WTC11 (cell line): ENCODE measurements around the gene NOX5. TPM values are rescaled to one million over a fixed set of nuclear protein-coding genes. Genes with fewer than 3 reads are reported as not detected.

Source experiments
- ATAC-seq: fragments of 200-7000 bp; cut with Tn5 transposase; 2 replicates; pipeline ENCODE4 v1.10.0; 2021; ENCODE audit warnings: mild to moderate bottlenecking, moderate library complexity
- CTCF ChIA-PET: fragments of 300-600 bp; sonication (Branson Sonifier 250); formaldehyde crosslinking; loops from one replicate; lab custom pipeline; 2021; ENCODE audit warnings: antibody characterized with exemption; lab: Charles Lee
- POLR2A ChIA-PET: fragments of 350-600 bp; sonication (Branson Sonifier 250); formaldehyde crosslinking; loops from one replicate; lab custom pipeline; 2021; ENCODE audit warnings: antibody characterized with exemption; lab: Charles Lee
- DNase-seq: peaks from one replicate; pipeline ENCODE4 v3.0.0; 2021; ENCODE audit warnings: low spot score
- H3K27ac Mint-ChIP-seq: 2 replicates; pipeline ENCODE4 v1.8.0; 2021; ENCODE audit warnings: mixed read lengths
- H3K27me3 Mint-ChIP-seq: 2 replicates; pipeline ENCODE4 v1.8.0; 2021; ENCODE audit warnings: low read depth, mild to moderate bottlenecking, moderate library complexity, mixed read lengths
- H3K36me3 Mint-ChIP-seq: 2 replicates; pipeline ENCODE4 v1.8.0; 2021; ENCODE audit warnings: mixed read lengths
- H3K4me1 Mint-ChIP-seq: 2 replicates; pipeline ENCODE4 v1.8.0; 2022; ENCODE audit warnings: mixed read lengths
- H3K4me3 Mint-ChIP-seq: 2 replicates; pipeline ENCODE4 v1.8.0; 2021; ENCODE audit warnings: mild to moderate bottlenecking, moderate library complexity, mixed read lengths
- H3K9me3 Mint-ChIP-seq: 2 replicates; pipeline ENCODE4 v1.8.0; 2021; ENCODE audit warnings: mixed read lengths
- ATF1 ChIP-seq: sonication (generic); formaldehyde crosslinking; IDR thresholded peaks from 2 replicates; pipeline ENCODE4 v1.8.1; 2023; ENCODE audit warnings: mild to moderate bottlenecking, moderate library complexity, missing genetic modification reagents
- GTF2I ChIP-seq: fragments of 250-450 bp; sonication (Bioruptor Pico); conservative IDR thresholded peaks from 2 replicates; pipeline ENCODE4 v1.4.0; 2021; ENCODE audit warnings: mild to moderate bottlenecking
- HMGXB4 ChIP-seq: sonication (generic); formaldehyde crosslinking; IDR thresholded peaks from 2 replicates; pipeline ENCODE4 v1.8.1; 2023; ENCODE audit warnings: mild to moderate bottlenecking, moderate library complexity, missing genetic modification reagents
- JAZF1 ChIP-seq: fragments of 250-450 bp; sonication (Bioruptor Pico); IDR thresholded peaks from 2 replicates; pipeline ENCODE4 v1.9.0; 2021; ENCODE audit warnings: moderate library complexity, mild to moderate bottlenecking, inconsistent platforms
- KAT7 ChIP-seq: sonication (generic); formaldehyde crosslinking; IDR thresholded peaks from 2 replicates; pipeline ENCODE4 v1.8.1; 2023; ENCODE audit warnings: missing genetic modification reagents, mild to moderate bottlenecking, borderline replicate concordance
- NFATC4 ChIP-seq: fragments of 250-450 bp; sonication (Bioruptor Pico); IDR thresholded peaks from 2 replicates; pipeline ENCODE4 v1.9.0; 2021; ENCODE audit warnings: mild to moderate bottlenecking
- PREB ChIP-seq: sonication (generic); formaldehyde crosslinking; IDR thresholded peaks from 2 replicates; pipeline ENCODE4 v1.8.1; 2022; ENCODE audit warnings: mild to moderate bottlenecking, missing genetic modification reagents, moderate library complexity, borderline replicate concordance
- SMAD4 ChIP-seq: sonication (generic); formaldehyde crosslinking; IDR thresholded peaks from 2 replicates; pipeline ENCODE4 v1.8.0; 2022; ENCODE audit warnings: mild to moderate bottlenecking, missing genetic modification reagents
- SOX15 ChIP-seq: fragments of 250-450 bp; sonication (Bioruptor Pico); IDR thresholded peaks from 2 replicates; pipeline ENCODE4 v1.9.0; 2021; ENCODE audit warnings: mild to moderate bottlenecking
- STAT6 ChIP-seq: sonication (generic); formaldehyde crosslinking; conservative IDR thresholded peaks from 2 replicates; pipeline ENCODE4 v1.8.1; 2023; ENCODE audit warnings: mild to moderate bottlenecking, low read depth, missing genetic modification reagents, moderate library complexity
- TEAD4 ChIP-seq: sonication (generic); formaldehyde crosslinking; IDR thresholded peaks from 2 replicates; pipeline ENCODE4 v1.8.0; 2022; ENCODE audit warnings: mild to moderate bottlenecking, missing genetic modification reagents
- TP53 ChIP-seq: sonication (generic); formaldehyde crosslinking; IDR thresholded peaks from 2 replicates; pipeline ENCODE4 v1.8.1; 2023; ENCODE audit warnings: mild to moderate bottlenecking, missing genetic modification reagents
- USF2 ChIP-seq: sonication (generic); formaldehyde crosslinking; IDR thresholded peaks from 2 replicates; pipeline ENCODE4 v1.8.1; 2023; ENCODE audit warnings: mild to moderate bottlenecking, missing genetic modification reagents, moderate library complexity
- ZBTB21 ChIP-seq: sonication (generic); formaldehyde crosslinking; IDR thresholded peaks from 2 replicates; pipeline ENCODE4 v1.8.1; 2023; ENCODE audit warnings: mild to moderate bottlenecking, missing genetic modification reagents, borderline replicate concordance
- ZNF416 ChIP-seq: fragments of 250-450 bp; sonication (Bioruptor Pico); IDR thresholded peaks from 2 replicates; pipeline ENCODE4 v1.9.0; 2021; ENCODE audit warnings: mild to moderate bottlenecking, inconsistent platforms
- ZNF671 ChIP-seq: fragments of 250-450 bp; sonication (Bioruptor Pico); IDR thresholded peaks from 2 replicates; pipeline ENCODE4 v1.8.0; 2021; ENCODE audit warnings: mild to moderate bottlenecking
- total RNA-seq: library from RNA; stranded (reverse); gene quantifications from 3 replicates; pipeline ENCODE4 v1.2.3, GENCODE V29; 2021
- TF ChIP-seq, protein P1 (sequence below): sonication (generic); formaldehyde crosslinking; IDR thresholded peaks from 2 replicates; pipeline ENCODE4 v1.8.1; 2023; ENCODE audit warnings: mild to moderate bottlenecking, missing genetic modification reagents
- TF ChIP-seq, protein P2 (sequence below): fragments of 250-450 bp; sonication (Bioruptor Pico); IDR thresholded peaks from 2 replicates; pipeline ENCODE4 v1.9.0; 2021; ENCODE audit warnings: mild to moderate bottlenecking
- TF ChIP-seq, protein P3 (sequence below): sonication (generic); formaldehyde crosslinking; IDR thresholded peaks from 2 replicates; pipeline ENCODE4 v1.8.0; 2022; ENCODE audit warnings: mild to moderate bottlenecking, missing genetic modification reagents
- TF ChIP-seq, protein P4 (sequence below): sonication (generic); formaldehyde crosslinking; IDR thresholded peaks from 2 replicates; pipeline ENCODE4 v1.8.1; 2022; ENCODE audit warnings: mild to moderate bottlenecking, moderate library complexity, missing genetic modification reagents
- TF ChIP-seq, protein P5 (sequence below): sonication (generic); formaldehyde crosslinking; conservative IDR thresholded peaks from 2 replicates; pipeline ENCODE4 v1.8.1; 2022; ENCODE audit warnings: mild to moderate bottlenecking, missing genetic modification reagents

NOX5 gene
- total RNA-seq, 1 experiment from 2014 or later = not detected

DNA sequence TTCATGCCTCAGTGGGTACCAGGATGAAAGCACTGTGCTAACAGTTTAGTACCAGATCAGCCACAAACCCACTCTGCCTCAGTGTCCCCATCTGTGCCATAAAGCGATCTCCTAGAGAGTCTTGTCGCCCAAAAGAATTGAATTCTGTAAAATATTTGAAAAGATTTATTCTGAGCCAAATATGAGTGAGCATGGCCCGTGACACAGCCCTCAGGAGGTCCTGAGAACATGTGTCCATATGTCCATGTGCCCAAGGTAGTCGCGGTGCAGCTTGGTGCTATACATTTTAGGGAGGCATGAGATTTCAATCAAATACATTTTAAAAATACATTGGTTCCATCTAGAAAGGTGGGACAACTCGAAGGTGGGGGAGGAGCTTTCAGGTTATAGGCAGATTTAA, 15.4 kb upstream of the NOX5 start (continued):
- TF ChIP-seq, protein P1, sequence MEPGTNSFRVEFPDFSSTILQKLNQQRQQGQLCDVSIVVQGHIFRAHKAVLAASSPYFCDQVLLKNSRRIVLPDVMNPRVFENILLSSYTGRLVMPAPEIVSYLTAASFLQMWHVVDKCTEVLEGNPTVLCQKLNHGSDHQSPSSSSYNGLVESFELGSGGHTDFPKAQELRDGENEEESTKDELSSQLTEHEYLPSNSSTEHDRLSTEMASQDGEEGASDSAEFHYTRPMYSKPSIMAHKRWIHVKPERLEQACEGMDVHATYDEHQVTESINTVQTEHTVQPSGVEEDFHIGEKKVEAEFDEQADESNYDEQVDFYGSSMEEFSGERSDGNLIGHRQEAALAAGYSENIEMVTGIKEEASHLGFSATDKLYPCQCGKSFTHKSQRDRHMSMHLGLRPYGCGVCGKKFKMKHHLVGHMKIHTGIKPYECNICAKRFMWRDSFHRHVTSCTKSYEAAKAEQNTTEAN (CRISPR knock-in tag) = no peak
- no peak for TF ChIP-seq ZNF416 (CRISPR knock-in tag)
- TF ChIP-seq STAT6 (CRISPR knock-in tag) = no peak
- no peak for TF ChIP-seq TP53 (CRISPR knock-in tag)

DNA sequence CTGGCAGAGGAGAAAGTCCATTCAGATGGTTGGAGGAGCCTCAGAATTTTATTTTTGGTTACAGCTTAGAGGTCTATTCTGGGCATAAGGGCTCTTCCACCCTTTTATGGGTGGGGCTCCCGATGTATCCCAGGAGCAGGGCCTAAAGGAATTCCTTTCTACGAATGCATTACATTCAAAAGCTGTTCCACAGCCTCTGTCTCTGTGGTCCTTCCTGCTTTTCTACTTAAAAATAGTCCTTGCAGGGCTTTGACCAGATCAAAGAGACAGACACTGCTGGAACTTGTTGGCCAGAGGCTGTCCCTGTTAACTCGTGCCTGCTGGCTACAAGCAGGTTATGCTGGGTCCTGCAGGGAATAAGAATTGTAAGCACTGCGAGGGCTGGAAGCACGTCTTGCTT, 14.4 kb upstream of the NOX5 start:
- Mint-ChIP-seq H3K36me3 (no peaks in the 10 kb centered on the region), H3K4me3 (no peak overlapping the region), H3K9me3 (peaks cover 18% of the 10 kb centered on the region), H3K27me3 (no peaks in the 10 kb centered on the region), H3K4me1 (peaks cover 43% of the 10 kb centered on the region), H3K27ac (no peak overlapping the region)
- ATAC-seq = peak; percentile 30
- ChIA-PET CTCF (interaction anchor here (0.9 to 2.7 kb wide), 5 partner anchors 31 to 395 kb away, joined by 3 to 9 read pairs (median 6); no protein-coding TSS in a partner anchor), POLR2A (no interaction called here)
- no peak for DNase-seq
- TF ChIP-seq ZNF416 (CRISPR knock-in tag) = no peak
- TF ChIP-seq, protein P2, sequence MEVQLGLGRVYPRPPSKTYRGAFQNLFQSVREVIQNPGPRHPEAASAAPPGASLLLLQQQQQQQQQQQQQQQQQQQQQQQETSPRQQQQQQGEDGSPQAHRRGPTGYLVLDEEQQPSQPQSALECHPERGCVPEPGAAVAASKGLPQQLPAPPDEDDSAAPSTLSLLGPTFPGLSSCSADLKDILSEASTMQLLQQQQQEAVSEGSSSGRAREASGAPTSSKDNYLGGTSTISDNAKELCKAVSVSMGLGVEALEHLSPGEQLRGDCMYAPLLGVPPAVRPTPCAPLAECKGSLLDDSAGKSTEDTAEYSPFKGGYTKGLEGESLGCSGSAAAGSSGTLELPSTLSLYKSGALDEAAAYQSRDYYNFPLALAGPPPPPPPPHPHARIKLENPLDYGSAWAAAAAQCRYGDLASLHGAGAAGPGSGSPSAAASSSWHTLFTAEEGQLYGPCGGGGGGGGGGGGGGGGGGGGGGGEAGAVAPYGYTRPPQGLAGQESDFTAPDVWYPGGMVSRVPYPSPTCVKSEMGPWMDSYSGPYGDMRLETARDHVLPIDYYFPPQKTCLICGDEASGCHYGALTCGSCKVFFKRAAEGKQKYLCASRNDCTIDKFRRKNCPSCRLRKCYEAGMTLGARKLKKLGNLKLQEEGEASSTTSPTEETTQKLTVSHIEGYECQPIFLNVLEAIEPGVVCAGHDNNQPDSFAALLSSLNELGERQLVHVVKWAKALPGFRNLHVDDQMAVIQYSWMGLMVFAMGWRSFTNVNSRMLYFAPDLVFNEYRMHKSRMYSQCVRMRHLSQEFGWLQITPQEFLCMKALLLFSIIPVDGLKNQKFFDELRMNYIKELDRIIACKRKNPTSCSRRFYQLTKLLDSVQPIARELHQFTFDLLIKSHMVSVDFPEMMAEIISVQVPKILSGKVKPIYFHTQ = no peak
- TF ChIP-seq, protein P1 (CRISPR knock-in tag) = no peak
- TF ChIP-seq, protein P3, sequence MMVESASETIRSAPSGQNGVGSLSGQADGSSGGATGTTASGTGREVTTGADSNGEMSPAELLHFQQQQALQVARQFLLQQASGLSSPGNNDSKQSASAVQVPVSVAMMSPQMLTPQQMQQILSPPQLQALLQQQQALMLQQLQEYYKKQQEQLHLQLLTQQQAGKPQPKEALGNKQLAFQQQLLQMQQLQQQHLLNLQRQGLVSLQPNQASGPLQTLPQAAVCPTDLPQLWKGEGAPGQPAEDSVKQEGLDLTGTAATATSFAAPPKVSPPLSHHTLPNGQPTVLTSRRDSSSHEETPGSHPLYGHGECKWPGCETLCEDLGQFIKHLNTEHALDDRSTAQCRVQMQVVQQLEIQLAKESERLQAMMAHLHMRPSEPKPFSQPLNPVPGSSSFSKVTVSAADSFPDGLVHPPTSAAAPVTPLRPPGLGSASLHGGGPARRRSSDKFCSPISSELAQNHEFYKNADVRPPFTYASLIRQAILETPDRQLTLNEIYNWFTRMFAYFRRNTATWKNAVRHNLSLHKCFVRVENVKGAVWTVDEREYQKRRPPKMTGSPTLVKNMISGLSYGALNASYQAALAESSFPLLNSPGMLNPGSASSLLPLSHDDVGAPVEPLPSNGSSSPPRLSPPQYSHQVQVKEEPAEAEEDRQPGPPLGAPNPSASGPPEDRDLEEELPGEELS (CRISPR knock-in tag) = no peak
- TF ChIP-seq ATF1 = no peak
- TF ChIP-seq, protein P4, sequence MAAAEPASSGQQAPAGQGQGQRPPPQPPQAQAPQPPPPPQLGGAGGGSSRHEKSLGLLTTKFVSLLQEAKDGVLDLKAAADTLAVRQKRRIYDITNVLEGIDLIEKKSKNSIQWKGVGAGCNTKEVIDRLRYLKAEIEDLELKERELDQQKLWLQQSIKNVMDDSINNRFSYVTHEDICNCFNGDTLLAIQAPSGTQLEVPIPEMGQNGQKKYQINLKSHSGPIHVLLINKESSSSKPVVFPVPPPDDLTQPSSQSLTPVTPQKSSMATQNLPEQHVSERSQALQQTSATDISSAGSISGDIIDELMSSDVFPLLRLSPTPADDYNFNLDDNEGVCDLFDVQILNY = no peak
- no peak for TF ChIP-seq SMAD4 (CRISPR knock-in tag)
- TF ChIP-seq ZBTB21 (CRISPR knock-in tag) = no peak
- TF ChIP-seq ZNF671 (CRISPR knock-in tag) = no peak
- TF ChIP-seq SOX15 = no peak
- TF ChIP-seq, protein P5, sequence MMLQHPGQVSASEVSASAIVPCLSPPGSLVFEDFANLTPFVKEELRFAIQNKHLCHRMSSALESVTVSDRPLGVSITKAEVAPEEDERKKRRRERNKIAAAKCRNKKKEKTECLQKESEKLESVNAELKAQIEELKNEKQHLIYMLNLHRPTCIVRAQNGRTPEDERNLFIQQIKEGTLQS = no peak
- no peak for TF ChIP-seq NFATC4 (CRISPR knock-in tag)
- no peak for TF ChIP-seq TEAD4 (CRISPR knock-in tag)
- TF ChIP-seq PREB (CRISPR knock-in tag) = no peak
- no peak for TF ChIP-seq JAZF1 (CRISPR knock-in tag)
- TF ChIP-seq KAT7 (CRISPR knock-in tag) = no peak
- TF ChIP-seq GTF2I (CRISPR knock-in tag) = no peak
- TF ChIP-seq HMGXB4 (CRISPR knock-in tag) = no peak
- no peak for TF ChIP-seq USF2 (CRISPR knock-in tag)
